Panc1 (cell line): ENCODE measurements around the gene MAPRE2.

Source experiments
- TF ChIP-seq, protein P1 (sequence below): fragments of 450-650 bp; IDR thresholded peaks from 2 replicates; pipeline ENCODE4 v1.5.1; 2017; ENCODE audit warnings: mild to moderate bottlenecking
- TF ChIP-seq, protein P2 (sequence below), 2 experiments: IDR thresholded peaks; 2 replicates each; pipeline ENCODE4 v1.6.1; 2011 to 2012; ENCODE audit warnings: low read depth in 2 of 2, control low read depth in 1 of 2, low read length in 1 of 2, mild to moderate bottlenecking in 1 of 2, moderate library complexity in 1 of 2; ENCODE audit not compliant: insufficient read depth in 1 of 2

DNA sequence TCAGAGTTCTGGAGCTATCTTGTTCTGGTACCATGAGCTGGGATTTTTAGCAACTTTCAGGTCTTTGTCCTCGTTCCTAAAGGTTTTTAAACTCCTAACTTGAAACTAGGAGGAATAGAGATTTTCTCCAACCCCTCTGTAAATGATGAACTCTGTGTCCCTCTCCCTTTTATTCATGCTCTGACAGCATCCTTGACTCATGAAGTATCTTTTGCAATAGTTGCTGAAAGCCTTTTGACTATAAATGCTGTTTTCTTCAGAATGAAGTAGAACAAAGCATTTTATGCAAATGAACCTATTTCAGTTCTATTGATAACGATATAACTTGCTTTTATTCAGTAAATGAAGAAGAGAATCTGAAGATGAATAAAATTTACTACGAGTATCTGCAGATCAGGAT, 17.0 kb upstream of the MAPRE2 start:
- TF ChIP-seq, protein P1, sequence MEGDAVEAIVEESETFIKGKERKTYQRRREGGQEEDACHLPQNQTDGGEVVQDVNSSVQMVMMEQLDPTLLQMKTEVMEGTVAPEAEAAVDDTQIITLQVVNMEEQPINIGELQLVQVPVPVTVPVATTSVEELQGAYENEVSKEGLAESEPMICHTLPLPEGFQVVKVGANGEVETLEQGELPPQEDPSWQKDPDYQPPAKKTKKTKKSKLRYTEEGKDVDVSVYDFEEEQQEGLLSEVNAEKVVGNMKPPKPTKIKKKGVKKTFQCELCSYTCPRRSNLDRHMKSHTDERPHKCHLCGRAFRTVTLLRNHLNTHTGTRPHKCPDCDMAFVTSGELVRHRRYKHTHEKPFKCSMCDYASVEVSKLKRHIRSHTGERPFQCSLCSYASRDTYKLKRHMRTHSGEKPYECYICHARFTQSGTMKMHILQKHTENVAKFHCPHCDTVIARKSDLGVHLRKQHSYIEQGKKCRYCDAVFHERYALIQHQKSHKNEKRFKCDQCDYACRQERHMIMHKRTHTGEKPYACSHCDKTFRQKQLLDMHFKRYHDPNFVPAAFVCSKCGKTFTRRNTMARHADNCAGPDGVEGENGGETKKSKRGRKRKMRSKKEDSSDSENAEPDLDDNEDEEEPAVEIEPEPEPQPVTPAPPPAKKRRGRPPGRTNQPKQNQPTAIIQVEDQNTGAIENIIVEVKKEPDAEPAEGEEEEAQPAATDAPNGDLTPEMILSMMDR, result no peak
- TF ChIP-seq, protein P2, sequence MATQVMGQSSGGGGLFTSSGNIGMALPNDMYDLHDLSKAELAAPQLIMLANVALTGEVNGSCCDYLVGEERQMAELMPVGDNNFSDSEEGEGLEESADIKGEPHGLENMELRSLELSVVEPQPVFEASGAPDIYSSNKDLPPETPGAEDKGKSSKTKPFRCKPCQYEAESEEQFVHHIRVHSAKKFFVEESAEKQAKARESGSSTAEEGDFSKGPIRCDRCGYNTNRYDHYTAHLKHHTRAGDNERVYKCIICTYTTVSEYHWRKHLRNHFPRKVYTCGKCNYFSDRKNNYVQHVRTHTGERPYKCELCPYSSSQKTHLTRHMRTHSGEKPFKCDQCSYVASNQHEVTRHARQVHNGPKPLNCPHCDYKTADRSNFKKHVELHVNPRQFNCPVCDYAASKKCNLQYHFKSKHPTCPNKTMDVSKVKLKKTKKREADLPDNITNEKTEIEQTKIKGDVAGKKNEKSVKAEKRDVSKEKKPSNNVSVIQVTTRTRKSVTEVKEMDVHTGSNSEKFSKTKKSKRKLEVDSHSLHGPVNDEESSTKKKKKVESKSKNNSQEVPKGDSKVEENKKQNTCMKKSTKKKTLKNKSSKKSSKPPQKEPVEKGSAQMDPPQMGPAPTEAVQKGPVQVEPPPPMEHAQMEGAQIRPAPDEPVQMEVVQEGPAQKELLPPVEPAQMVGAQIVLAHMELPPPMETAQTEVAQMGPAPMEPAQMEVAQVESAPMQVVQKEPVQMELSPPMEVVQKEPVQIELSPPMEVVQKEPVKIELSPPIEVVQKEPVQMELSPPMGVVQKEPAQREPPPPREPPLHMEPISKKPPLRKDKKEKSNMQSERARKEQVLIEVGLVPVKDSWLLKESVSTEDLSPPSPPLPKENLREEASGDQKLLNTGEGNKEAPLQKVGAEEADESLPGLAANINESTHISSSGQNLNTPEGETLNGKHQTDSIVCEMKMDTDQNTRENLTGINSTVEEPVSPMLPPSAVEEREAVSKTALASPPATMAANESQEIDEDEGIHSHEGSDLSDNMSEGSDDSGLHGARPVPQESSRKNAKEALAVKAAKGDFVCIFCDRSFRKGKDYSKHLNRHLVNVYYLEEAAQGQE (IDR thresholded peaks at IDR 0.05; ENCODE audit: insufficient read depth in 1 of 2, low read depth in 2 of 2, low read length in 1 of 2), result no peak
